ENCODE data around the gene SLC9A9. TPM values are rescaled to one million over a fixed set of nuclear protein-coding genes. Genes with fewer than 3 reads are reported as not detected.

Gene SLC9A9
- total and polyA plus RNA-seq, 9 of the 15 experiments (the other 6 are each of a cell fraction or from before 2014, with no cell fraction given), result 0.03 to 0.13 TPM; not detected in 7

DNA sequence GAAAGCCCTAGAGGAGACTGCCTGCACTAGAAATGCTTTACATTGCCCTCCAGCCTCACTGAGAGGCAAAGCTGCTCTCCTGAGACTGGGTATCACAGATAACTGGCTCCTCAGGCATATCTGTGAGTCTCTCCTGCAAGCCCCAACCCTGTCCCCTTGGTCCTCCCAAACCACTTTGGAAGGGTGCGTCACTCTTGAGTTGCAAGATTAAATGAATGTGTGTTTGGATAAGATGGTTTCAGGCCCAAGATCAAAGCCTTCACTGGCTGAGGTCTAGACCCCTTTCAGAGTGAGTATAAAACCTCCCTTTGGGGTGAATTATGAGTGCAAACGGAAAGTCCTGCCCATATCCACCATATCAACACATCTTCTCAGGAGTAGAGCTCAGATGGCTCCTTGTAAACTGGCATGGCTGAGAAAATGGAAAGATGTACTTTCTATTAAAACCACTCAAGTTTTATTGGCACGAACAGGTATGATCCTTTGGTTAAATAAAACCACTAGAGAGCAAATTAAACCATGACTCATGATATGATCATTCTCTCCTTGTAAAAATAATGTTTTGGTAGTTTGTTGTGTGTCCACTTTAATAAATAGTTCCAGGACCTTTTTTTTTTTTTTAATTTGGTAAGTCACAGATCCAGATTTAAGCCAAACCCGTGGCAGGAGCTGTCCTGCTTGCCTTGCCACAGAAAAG, 564.7 kb downstream of the SLC9A9 start (continued):
- TF ChIP-seq, protein P1, sequence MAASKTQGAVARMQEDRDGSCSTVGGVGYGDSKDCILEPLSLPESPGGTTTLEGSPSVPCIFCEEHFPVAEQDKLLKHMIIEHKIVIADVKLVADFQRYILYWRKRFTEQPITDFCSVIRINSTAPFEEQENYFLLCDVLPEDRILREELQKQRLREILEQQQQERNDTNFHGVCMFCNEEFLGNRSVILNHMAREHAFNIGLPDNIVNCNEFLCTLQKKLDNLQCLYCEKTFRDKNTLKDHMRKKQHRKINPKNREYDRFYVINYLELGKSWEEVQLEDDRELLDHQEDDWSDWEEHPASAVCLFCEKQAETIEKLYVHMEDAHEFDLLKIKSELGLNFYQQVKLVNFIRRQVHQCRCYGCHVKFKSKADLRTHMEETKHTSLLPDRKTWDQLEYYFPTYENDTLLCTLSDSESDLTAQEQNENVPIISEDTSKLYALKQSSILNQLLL (CRISPR knock-in tag; IDR thresholded peaks at IDR 0.05; ENCODE audit: borderline replicate concordance), result no peak
- TF ChIP-seq SNRNP70 (optimal IDR thresholded peaks at IDR 0.05; ENCODE audit: low read depth, low read length) (no peak), SAFB2 (IDR thresholded peaks at IDR 0.05; ENCODE audit: borderline replicate concordance, low read depth, low read length, severe bottlenecking) (no peak), RFX1 (IDR thresholded peaks at IDR 0.05) (no peak), NCOA6 (IDR thresholded peaks at IDR 0.05) (no peak), MBD2 (IDR thresholded peaks at IDR 0.05; ENCODE audit: borderline replicate concordance, low read depth) (peak; percentile 87), HDAC3 (IDR thresholded peaks at IDR 0.05; ENCODE audit: borderline replicate concordance, partially characterized antibody) (peak; percentile 85), MTA3 (IDR thresholded peaks at IDR 0.05; ENCODE audit: borderline replicate concordance) (peak; percentile 52; the same call in 1 of the 2 replicates), TBP (optimal IDR thresholded peaks at IDR 0.05; ENCODE audit: low read depth, low read length) (peak; percentile 53), ZBTB8A (IDR thresholded peaks at IDR 0.05; ENCODE audit: partially characterized antibody) (no peak), PML (IDR thresholded peaks at IDR 0.05; ENCODE audit: low read length) (peak; percentile 91), CXXC5 (CRISPR knock-in tag; IDR thresholded peaks at IDR 0.05) (peak; percentile 49), TEAD4 (IDR thresholded peaks at IDR 0.05; ENCODE audit: low read length) (peak; percentile 98), TEAD4 (CRISPR knock-in tag; IDR thresholded peaks at IDR 0.05; ENCODE audit: borderline replicate concordance) (no peak), HDAC1 (IDR thresholded peaks at IDR 0.05) (peak in 1 of 2 experiments; percentile 76; a peak in 2 of 4 replicates), KLF10 (CRISPR knock-in tag; IDR thresholded peaks at IDR 0.05) (no peak), MCM5 (IDR thresholded peaks at IDR 0.05; ENCODE audit: low read depth) (no peak), SAP30 (IDR thresholded peaks at IDR 0.05; ENCODE audit: borderline replicate concordance, insufficient read depth, low read depth, low read length, poor library complexity, severe bottlenecking) (no peak), ZC3H11A (IDR thresholded peaks at IDR 0.05; ENCODE audit: low read depth, low read length) (no peak), RNF2 (IDR thresholded peaks at IDR 0.05) (peak; percentile 76; the same call in 1 of the 2 replicates), TEAD1 (CRISPR knock-in tag; IDR thresholded peaks at IDR 0.05) (no peak), ZNF79 (CRISPR knock-in tag; IDR thresholded peaks at IDR 0.05; ENCODE audit: low read depth) (no peak)
- TF ChIP-seq, protein P2, sequence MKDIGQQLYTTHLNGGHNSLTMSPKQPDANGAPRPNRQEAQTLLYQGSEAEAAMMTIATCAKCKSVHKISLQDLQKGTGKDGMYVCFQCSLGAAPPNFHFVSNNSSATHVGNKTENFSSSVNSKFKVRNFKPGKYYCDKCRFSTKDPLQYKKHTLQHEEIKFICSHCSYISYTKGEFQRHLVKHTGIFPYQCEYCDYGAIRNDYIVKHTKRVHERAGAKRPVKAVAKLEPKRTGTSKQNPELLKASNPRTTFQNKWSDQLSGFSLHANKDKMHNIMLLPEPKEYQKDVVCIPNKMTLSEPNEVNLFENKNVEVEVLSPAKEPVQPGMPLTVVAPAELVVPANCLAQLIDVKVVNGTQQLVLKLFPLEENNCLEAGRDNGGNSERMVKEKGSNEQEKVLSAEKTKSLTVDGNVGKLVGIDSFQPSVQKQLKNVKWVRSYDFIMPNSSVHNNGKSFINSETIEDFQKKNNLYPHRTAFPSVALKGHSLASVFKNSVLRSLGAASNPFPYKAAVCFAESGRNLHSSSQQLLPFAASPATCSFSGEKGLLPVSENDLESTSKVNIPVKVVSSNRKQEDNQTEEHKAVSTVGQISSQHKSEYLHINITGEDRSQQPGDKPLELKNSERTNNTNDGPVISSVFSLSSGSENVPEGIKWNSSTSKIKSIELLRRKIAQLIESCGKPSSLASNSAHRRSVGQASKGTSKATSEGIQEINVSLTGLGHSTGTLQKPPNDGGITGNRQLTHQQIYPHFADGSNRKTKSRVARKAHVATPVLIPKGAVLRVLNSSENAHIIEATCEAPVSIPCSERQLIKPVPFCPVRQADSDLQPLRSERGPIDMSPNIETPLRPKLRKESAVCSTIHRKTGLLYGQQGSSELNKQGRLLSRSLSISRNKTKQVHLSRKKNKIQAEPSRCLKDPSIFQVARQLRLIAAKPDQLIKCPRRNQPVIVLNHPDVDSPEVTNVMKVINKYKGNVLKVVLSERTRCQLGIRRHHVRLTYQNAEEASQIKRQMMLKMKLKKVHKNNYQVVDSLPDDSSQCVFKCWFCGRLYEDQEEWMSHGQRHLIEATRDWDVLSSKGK (CRISPR knock-in tag; IDR thresholded peaks at IDR 0.05), result no peak
- TF ChIP-seq, protein P3, sequence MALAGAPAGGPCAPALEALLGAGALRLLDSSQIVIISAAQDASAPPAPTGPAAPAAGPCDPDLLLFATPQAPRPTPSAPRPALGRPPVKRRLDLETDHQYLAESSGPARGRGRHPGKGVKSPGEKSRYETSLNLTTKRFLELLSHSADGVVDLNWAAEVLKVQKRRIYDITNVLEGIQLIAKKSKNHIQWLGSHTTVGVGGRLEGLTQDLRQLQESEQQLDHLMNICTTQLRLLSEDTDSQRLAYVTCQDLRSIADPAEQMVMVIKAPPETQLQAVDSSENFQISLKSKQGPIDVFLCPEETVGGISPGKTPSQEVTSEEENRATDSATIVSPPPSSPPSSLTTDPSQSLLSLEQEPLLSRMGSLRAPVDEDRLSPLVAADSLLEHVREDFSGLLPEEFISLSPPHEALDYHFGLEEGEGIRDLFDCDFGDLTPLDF (CRISPR knock-in tag; IDR thresholded peaks at IDR 0.05), result no peak
